NB4 (cell line): Measurements from ENCODE around the gene ERBB4.

Experiments
- MAX ChIP-seq: IDR thresholded peaks from 2 replicates; pipeline ENCODE4 v1.6.1; 2011; ENCODE audit warnings: low read depth, low read length
- TF ChIP-seq, protein P1 (sequence below): IDR thresholded peaks from one replicate; pipeline ENCODE4 v1.5.1; 2012; ENCODE audit warnings: low read depth, low read length

DNA sequence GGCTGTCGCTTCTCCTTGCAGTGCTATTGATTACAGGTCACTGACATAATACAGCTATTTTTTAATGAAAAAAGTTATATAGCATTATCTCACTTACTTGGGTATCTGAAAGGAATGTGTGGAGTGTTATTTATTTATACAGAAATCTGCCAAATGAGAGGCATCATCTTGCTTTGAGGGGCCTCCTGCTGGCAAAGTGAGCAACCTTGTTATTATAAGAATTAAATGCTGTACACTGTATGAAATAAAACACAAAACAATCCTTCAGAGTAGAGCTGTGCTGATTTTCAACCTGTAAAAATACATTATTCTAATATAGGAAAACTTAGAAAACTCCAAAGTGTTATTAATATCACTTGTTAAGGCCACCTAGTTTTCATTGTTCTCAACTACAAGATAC, 20.9 kb downstream of the ERBB4 start:
- TF ChIP-seq MAX: no peak
- TF ChIP-seq, protein P1, sequence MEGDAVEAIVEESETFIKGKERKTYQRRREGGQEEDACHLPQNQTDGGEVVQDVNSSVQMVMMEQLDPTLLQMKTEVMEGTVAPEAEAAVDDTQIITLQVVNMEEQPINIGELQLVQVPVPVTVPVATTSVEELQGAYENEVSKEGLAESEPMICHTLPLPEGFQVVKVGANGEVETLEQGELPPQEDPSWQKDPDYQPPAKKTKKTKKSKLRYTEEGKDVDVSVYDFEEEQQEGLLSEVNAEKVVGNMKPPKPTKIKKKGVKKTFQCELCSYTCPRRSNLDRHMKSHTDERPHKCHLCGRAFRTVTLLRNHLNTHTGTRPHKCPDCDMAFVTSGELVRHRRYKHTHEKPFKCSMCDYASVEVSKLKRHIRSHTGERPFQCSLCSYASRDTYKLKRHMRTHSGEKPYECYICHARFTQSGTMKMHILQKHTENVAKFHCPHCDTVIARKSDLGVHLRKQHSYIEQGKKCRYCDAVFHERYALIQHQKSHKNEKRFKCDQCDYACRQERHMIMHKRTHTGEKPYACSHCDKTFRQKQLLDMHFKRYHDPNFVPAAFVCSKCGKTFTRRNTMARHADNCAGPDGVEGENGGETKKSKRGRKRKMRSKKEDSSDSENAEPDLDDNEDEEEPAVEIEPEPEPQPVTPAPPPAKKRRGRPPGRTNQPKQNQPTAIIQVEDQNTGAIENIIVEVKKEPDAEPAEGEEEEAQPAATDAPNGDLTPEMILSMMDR: no peak
